NK-92 treated with Interleukin-12 subunit alpha and Interleukin-12 subunit beta, amount 100 ng/mL, for 24 hours (cell line): Measurements from ENCODE around the gene RUSC1.
A peak's percentile ranks its signal among the peaks of the same experiment; 100 is the strongest.
"Not testable (repeated sequence)": the region's sequence is repeated elsewhere in the genome, so short reads cannot be mapped to it uniquely, and the experiment has no call there.

Experiments
- DNase-seq: peaks from one replicate; lab custom pipeline; 2025; lab: John Stamatoyannopoulos, UW

The RUSC1 gene, protein sequence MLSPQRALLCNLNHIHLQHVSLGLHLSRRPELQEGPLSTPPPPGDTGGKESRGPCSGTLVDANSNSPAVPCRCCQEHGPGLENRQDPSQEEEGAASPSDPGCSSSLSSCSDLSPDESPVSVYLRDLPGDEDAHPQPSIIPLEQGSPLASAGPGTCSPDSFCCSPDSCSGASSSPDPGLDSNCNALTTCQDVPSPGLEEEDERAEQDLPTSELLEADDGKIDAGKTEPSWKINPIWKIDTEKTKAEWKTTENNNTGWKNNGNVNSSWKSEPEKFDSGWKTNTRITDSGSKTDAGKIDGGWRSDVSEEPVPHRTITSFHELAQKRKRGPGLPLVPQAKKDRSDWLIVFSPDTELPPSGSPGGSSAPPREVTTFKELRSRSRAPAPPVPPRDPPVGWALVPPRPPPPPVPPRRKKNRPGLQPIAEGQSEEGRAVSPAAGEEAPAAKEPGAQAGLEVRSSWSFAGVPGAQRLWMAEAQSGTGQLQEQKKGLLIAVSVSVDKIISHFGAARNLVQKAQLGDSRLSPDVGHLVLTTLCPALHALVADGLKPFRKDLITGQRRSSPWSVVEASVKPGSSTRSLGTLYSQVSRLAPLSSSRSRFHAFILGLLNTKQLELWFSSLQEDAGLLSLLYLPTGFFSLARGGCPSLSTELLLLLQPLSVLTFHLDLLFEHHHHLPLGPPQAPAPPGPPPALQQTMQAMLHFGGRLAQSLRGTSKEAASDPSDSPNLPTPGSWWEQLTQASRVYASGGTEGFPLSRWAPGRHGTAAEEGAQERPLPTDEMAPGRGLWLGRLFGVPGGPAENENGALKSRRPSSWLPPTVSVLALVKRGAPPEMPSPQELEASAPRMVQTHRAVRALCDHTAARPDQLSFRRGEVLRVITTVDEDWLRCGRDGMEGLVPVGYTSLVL

DNA sequence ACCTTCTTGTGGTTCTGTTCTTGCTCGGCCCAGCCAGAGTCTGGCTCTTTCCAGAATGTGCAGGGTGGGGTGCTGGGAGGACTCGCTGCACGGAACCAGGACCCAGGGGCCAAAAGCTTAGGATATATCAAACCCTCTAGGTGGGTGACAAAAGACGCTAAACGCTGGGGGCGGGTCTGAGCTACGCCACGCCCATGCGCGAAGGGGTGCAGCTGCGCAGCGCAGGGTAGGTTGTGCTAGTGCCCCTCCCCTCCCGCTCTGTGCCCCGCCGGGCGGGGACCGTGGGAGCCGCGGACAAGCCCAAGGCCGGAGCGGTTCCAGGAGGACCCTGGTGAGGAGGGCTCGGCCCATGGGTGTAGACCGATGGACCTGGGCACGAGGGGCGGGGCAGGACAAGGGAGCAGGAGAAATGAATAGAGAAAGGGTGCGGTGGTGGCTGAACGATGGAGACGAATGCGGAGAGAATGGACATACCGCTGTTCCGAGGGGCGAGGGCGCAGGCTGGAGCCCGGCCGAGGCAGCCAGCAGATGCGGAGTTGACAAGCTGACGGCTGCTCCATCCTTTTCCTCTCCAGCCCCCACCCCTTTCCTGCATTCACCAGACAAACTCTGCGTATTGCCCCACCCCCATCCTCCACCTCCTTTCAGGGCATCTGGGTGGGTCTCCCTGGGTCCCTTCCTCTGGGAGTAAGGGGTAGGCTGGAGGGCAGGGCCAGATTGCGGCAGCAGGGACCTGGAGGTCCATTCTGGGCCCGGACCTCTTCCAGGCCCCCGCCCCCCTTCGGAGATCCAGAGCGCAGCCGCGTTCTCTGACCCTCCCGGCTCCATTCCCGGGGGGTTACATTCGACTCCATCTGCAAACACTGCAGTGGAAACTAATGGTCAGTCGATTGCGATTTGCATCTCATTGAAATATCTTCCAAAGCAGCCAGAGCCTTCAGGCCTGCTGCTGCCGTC, at the start of gene RUSC1:
Gene RUSC1 (plus strand): TSS at position 234 of the 957 bp plus-strand sequence. CDS start 880 bp downstream, outside the sequence.
- DNase-seq, result no peak

DNA sequence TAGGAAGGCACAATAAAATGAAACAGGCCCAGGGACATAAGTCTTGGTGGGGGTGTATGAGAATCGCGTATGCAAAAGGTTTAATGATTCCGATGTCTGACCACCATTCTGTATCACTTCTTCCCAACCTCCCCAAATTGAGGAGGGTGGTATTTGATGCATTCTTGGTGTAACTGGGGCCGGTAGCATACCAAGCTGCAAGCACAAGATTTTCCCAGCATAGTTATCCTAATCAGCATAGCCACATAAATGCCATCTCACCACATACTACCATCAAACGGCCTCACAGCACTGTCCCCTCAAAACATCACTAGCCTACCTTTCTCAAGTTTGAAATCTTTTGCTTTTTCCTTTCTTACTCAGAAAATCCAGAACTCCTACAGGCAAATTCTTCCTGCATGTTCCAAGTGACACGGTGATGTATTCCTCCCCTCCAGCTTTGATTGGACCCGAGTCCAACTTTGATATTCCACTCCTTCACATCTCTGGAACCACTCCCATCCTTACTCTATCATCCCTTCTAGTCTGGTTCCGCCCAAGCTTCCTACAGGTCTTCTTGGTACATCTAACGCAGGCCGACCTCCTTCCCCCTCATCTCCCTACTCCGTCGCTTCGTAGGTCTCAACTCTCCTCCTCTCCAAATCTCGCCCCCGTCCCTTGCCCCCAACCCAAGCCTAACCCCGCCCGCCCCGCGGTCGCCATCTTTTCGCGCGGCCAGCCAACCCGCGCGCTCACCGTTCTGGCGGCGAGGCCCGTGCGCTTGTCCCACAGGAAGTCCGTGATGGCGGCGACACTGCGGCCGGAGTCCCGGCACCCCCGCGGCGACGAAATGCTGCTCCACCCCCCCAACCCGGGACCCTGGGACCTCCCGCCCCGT, 48.0 kb upstream of the RUSC1 start:
- no peak for DNase-seq

DNA sequence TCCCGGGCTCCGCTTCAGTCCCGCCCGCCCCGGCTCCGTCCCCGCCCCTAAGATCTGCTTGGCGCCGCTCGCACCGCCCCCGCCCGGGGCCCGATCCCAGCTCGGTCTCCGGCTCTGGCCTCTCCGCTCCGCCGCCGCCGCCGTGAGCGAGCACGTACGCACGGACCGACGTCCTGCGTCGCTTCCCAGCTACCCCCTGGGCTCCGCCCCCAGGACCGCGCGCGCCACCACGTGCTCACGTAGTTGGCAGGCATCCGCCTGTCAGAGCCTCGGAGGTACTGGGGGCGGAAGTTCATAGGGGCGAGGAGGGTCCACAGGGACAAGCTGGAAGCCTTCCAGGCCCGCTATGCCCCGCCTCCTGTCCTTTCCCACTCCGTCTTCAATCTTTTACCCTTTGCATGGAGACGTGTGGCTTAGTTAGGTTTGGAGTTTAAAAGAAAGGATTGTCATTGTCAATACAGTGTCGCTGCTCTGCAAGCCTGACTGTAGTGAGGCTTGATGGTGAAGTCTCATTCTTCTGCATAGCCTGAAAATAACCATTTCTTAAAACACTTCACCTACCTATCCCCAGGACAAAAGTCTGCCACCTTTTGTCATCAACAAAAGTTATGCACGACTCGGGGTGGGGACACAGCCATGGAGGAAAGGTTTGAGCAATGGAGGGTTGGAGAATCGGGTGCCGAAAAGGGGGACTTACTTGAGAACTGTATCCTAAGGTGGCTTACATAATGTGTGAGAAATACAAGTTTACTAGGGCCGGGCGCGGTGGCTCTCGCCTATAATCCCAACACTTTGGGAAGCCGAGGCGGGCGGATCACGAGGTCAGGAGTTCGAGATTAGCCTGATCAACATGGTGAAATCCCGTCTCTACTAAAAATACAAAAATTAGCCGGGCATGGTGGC, 47.1 kb upstream of the RUSC1 start, which contains the start of gene CLK2:
Gene CLK2 (minus strand): TSS at position 162 of the 903 bp plus-strand sequence. CDS start 2,527 bp downstream, outside the sequence.
- DNase-seq, result peak; percentile 94

DNA sequence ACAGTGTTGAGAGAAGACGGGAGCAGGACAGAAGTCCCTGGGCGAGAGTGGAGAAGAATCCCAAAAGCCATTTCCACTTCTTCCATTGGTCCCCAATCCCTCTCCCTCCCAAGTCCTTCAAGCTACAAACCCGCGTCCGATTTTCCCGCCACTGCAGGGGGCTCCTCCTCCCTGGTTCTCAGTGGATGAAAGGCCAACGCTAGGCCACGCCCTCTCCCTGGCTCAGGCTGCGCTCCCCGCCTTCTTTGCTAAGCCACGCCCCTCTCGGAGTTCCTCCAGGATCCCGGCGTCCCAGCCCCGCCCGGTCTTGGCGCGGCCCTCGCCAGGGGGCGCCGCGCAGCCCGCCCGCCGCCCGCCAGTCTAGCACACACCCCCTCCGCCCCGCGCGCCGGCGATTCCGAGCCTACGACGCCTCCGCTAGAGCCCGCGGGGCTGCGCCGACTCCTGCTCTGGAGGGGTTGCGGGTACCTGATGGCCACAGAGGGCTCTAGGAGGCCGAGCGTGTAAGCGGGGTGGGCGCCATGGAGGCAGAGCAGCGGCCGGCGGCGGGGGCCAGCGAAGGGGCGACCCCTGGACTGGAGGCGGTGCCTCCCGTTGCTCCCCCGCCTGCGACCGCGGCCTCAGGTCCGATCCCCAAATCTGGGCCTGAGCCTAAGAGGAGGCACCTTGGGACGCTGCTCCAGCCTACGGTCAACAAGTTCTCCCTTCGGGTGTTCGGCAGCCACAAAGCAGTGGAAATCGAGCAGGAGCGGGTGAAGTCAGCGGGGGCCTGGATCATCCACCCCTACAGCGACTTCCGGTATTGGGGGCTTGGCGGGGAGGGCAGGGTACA, 43.4 kb upstream of the RUSC1 start, which contains the start of gene HCN3:
Gene HCN3 (plus strand): TSS at position 394 of the 832 bp plus-strand sequence. CDS start 128 bp downstream, at position 522.
- peak; percentile 95 for DNase-seq

DNA sequence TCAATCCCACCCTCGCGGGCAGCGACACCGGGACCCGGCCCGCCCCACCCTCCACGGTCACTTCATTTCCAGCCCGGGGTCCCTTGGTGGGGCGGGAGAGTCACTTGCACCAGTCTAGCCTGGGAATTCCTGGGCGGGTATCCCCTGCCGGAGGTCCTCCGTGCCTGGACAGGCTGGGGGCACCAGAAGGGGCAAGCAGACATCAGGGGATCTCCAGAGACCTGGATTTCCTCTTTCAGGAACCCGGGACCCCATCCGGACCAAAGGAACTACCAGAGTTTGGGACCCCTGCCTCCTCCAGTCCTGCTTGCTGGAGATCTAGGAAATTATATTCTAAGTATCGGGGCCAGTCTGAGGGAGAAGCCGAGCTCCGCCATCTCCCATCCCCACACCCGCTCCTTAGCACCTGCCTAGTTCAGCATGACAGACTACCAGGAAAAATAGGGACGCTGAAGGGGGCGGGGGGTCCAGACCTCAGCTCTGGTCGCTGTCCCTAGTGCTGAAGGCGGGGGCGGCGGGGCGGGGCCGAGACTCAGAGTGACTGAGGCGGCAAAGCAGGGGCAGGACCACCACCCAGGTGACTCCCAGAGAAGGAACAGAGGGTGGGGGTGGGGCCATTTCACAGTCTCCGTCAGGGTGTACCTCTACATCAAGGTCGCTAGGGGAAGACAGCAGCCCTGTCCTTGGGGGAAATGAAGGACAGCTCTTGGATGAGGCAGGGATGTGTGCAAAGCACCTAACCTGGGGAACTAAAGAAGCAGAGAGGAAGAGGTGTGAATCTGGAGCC, 42.6 kb upstream of the RUSC1 start:
- no peak for DNase-seq

DNA sequence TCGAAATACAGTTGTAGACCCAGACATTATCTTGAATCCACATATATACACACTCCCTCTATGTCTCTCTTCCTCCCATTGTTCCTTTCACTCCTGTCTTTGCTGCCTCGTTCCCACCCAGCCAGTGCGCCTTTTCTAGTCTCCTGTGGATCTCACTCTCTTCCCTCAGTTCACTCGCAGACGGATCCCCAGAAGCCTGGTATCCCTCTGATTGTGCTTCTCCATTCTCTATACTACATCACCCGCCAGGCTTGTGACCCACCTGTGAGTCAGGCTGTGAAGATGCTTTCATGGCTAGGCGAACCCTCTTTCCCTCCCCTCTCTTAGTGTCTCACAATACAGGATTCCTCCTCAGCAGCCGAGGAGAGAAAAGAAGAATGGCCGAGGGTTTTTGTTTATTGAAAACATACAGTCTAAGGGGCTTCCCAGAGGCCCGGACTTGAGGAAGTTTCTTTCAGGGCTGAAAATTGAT, 42.0 kb upstream of the RUSC1 start:
- no peak for DNase-seq

DNA sequence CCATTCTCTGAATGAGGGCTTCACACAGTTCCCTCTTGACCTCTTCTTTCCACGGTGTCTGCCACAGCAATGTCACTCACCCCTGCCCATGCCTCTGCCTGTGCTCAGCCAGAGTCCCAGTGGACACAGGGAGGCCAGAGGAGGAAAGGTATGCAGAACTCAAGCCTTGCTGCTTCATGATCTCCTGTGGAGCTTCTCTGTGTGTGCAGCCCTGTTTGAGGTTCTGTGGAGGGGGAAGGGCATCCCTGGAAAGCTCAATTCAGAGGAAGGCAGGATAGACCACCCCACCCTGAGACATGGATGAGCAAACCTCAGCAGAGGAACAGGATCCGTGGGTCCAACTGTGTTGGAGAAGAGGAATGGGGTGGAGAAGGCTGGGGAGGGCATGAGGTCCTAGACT, 41.4 kb upstream of the RUSC1 start:
- no peak for DNase-seq

DNA sequence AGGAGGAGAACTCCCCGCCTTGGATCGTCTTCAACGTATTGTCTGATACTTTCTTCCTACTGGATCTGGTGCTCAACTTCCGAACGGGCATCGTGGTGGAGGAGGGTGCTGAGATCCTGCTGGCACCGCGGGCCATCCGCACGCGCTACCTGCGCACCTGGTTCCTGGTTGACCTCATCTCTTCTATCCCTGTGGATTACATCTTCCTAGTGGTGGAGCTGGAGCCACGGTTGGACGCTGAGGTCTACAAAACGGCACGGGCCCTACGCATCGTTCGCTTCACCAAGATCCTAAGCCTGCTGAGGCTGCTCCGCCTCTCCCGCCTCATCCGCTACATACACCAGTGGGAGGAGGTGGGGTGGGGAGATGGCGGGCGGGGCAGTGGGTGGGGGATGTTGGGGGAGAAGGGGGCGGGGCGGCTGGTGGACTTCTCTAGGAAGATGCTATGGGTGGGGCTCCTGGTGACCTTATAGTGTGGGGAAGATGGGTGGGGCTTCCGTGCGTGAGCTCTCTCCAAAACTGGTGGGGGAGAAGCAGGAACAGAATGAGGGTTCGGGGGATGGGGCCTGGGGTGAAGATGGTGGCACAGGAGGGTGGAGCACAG, 38.1 kb upstream of the RUSC1 start:
- no peak for DNase-seq

DNA sequence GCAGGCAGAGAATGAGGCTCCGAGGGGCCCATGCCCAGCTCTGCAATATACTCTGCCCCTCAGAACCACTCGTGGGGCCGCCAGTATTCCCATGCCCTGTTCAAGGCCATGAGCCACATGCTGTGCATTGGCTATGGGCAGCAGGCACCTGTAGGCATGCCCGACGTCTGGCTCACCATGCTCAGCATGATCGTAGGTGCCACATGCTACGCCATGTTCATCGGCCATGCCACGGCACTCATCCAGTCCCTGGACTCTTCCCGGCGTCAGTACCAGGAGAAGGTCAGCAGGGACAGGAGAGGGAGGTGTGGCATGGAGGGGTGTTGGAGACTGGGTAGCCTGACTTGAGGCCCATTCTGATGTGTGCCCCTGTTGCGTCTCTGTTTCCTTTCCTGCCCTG, 36.2 kb upstream of the RUSC1 start:
- DNase-seq, result no peak

DNA sequence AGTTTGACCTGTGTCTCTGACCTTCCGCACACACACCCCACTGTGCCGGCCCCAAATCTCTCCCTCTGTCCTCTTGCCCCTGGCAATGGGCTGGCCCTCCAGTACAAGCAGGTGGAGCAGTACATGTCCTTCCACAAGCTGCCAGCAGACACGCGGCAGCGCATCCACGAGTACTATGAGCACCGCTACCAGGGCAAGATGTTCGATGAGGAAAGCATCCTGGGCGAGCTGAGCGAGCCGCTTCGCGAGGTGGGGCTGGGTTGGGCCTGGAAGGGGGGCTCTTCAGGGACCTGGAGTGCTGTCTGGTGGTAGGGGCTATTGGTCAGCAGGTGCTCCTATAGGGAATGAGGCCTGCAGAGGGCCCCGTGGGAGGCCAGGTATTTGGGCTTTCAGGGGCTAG, 35.6 kb upstream of the RUSC1 start:
- no peak for DNase-seq

DNA sequence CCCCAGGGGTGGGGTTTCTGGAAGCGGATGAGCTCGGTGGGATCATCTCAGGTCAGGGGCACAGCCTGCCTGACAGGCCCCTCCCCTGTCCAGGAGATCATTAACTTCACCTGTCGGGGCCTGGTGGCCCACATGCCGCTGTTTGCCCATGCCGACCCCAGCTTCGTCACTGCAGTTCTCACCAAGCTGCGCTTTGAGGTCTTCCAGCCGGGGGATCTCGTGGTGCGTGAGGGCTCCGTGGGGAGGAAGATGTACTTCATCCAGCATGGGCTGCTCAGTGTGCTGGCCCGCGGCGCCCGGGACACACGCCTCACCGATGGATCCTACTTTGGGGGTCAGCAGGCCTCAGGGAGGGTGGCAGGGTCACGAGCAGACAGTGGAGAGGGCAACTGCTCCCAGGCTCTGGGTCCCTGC, 35.1 kb upstream of the RUSC1 start:
- DNase-seq, result no peak

DNA sequence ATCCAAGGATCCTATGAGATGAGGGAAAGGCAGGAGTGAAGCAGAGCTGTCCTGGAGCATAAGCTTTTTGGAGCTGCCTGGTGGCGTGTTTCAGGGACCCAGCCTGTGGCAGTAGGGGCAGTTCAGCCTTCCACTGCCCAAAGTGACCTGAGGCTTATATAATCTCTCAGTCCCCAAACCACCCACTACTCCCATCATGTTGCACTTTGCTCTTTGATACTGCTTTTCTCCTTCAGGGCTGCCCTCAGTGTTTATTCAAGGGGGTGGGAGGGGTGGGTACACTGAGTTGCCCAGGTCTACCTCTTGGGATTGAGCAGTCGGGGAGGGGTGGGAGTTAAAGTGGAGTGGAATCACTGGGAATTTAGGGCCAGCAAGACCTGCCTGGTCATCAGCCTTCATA, 34.1 kb upstream of the RUSC1 start:
- DNase-seq, result no peak

DNA sequence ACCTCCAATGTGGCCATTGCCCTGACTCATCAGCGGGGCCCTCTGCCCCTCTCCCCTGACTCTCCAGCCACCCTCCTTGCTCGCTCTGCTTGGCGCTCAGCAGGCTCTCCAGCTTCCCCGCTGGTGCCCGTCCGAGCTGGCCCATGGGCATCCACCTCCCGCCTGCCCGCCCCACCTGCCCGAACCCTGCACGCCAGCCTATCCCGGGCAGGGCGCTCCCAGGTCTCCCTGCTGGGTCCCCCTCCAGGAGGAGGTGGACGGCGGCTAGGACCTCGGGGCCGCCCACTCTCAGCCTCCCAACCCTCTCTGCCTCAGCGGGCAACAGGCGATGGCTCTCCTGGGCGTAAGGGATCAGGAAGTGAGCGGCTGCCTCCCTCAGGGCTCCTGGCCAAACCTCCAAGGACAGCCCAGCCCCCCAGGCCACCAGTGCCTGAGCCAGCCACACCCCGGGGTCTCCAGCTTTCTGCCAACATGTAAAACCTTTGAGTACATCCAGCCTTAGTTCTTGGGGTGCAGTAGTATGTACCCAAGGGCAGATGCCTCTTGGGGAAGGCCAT, 32.6 kb upstream of the RUSC1 start:
- DNase-seq, result no peak

DNA sequence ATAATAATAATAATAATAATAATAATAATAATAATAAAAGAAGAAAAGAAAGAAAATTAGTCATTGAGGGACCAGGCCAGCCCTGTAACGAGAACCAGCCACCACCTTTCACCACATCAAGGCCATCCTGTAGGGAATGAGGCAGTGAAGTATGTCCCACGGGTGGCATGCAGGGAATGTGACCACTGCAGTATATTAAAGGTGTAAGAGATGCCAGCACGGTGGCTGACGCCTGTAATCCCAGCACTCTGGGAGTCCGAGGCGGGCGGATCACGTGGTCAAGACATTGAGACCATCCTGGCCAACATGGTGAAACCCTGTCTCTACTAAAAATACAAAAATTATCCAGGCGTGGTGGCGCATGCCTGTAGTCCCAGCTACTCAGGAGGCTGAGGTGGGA, 29.7 kb upstream of the RUSC1 start:
- DNase-seq, result not testable (repeated sequence)

DNA sequence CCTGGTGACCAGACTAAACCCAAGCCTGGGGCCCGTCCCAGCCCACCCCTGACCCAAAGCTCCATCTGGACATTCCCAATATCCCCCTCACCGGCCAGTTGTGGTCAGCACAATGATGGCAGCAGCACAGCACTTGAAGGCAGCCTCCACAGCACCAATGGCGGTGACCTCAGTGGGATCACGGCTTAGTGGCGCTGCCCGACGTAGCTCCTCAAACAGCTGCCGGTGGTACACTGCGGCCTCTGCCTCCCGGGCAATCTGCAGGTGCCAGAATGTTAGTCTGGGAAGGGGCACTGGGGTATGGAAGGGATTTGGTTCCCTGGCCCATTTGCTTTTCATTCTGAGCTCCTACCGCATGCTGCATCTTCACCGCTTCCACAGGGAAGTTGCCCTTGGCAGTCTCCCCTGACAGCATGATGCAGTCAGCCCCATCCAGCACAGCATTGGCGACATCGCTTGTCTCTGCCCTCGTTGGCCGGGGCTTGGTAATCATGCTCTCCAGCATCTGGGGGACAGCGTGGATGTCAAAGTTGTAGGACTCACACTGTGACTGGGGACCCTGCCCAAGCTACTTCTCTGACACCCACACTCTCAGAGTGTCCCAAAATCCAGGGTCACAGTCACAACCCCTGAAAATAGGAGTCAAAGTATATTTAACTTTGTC, 27.5 kb upstream of the RUSC1 start:
- DNase-seq, result no peak

DNA sequence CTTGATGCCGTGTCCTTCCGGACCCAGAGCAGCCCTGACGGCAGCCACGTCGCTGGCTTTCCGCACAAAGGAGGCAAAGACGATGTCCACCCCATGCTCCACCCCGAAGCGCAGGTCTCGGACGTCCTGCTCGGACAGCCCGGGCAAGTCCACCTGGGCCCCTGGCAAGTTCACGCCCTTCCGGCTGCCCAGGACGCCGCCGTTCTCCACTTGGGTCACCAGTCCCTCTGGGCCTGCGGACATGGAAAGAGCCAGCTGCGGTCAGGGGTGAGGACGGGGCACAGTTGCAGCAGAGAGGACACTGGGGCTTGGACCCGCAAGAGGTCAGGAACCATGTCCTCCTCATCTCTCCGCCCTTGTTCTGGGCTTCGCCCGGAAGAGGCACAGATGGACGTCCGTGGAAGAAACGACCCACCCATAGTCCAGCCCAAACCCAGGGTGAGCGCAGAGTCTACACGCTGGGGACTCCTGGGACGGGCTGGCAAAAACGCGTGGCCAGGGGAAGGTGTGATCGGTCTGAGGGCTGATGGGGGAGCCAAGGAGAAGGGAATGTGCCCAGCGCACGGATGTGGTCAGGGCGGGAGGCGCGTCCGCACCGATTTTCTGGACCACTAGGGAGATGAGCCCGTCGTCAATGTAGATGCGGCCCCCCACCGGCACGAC, 26.0 kb upstream of the RUSC1 start:
- DNase-seq, result no peak
